NCI-H2081 treated with DMSO at 0.1 percent for 48 hours (cell line): Measurements from ENCODE around the gene CHRDL2.
"Not testable (repeated sequence)": the region's sequence is repeated elsewhere in the genome, so short reads cannot be mapped to it uniquely, and the experiment has no call there.

Experiments
- DNase-seq: peaks from one replicate; lab custom pipeline; 2025; lab: John Stamatoyannopoulos, UW

The CHRDL2 gene

GRCh38 chr11:74731301-74732094 is at the start of gene CHRDL2:
TSS of gene CHRDL2 (minus strand) at chr11:74731426. CDS start at chr11:74730888, 538 bp downstream.
- no peak for DNase-seq

- no peak for DNase-seq
Measured at GRCh38 chr11:74780248-74781005, 49.2 kb upstream of the CHRDL2 start.

- DNase-seq: no peak
Measured at GRCh38 chr11:74778581-74778980, 47.4 kb upstream of the CHRDL2 start.

GRCh38 chr11:74777877-74778276 is 46.7 kb upstream of the CHRDL2 start:
- DNase-seq: no peak

DNA sequence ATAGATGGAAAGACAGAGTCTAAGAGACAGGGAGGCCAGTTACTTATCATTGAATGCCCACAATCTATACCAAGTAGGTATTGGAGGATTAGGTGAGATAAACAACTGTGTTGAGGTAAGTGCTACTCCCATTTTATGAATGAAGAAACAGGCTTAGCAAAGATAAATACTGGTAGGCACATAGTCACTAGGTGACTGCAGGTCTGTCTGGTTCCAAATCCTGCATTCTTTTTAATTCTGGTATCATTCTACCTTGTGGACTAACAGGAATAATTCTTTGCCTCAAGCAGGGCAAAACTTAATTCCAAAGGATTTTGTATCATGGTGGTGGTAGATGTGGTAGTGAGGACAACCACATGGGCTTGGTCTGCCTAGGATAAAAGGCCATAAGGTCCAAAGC is 45.8 kb upstream of the CHRDL2 start:
- no peak for DNase-seq

GRCh38 chr11:74776546-74776945 is 45.3 kb upstream of the CHRDL2 start:
- no peak for DNase-seq

GRCh38 chr11:74775762-74776161 is 44.5 kb upstream of the CHRDL2 start:
- DNase-seq: no peak

GRCh38 chr11:74773476-74773875 is 42.2 kb upstream of the CHRDL2 start:
- no peak for DNase-seq

GRCh38 chr11:74771139-74771538 is 39.9 kb upstream of the CHRDL2 start:
- DNase-seq: no peak

DNA sequence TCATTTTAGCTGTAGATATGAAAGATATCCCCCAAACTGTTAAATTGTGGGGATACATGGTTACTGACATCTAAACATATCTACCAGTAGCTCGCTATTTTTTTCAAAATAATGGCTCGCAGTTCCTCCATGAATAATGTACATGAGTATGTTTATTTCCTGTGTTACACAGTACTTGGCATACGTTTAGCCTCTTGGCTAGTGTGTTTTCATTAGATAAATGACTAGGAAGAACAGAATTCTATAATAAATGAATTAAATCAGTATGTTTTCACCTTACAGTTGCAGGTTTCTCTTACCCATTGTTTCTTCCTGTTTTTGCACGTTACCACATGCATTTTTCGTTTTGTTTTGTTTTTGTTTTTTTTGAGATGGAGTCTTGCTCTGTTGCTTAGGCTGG is 39.2 kb upstream of the CHRDL2 start:
- DNase-seq: no peak

DNA sequence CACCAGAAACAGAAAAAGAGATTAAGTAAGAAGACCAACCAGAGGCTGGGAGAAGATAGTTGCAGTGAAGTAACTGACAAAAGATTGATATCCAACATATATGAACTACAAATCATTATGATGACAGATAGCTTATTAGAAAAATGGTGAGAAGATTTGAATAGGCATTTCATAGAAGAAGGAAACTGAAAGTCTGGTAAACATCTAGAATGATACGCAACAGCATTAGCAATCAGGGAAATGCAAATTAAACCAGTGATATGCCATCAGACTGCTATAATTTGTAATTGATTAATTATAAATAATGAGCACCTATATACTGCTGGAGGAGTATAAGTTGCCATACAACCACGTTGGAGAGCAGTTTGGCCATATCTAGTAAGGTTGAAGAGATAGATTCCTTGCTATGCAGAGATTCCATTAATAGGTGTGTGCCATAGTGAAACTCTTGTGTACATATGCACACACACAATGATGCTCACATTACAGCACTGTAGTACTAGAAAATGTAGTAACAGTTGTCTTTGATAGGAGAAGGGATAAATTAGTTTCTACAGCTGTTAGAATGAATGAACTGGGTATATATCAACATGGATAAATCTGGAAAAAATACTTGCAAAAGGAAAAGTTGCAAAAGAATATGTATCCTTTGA is 38.0 kb upstream of the CHRDL2 start:
- DNase-seq: no peak

GRCh38 chr11:74768172-74768651 is 37.0 kb upstream of the CHRDL2 start:
- DNase-seq: not testable (repeated sequence)

GRCh38 chr11:74766905-74767304 is 35.7 kb upstream of the CHRDL2 start:
- DNase-seq: no peak

DNA sequence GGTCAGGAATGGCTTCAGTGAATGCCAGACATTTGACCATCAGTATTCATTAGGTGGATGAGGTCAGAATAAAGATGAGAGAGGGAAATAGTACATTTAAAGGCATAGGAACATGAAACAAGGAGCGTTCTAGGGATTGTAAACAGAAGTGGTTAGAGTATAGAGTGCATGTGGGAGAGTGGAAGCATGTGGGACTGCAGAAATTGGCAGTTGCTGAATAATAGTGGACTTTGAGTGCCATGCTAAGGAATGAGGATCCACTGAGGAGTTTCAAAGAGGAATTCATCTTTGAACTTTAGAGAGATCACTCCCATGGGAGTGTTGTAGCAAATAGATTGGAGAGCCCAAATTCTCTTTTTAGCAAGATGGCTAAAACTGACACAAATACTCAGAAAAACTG is 25.3 kb upstream of the CHRDL2 start:
- no peak for DNase-seq

DNA sequence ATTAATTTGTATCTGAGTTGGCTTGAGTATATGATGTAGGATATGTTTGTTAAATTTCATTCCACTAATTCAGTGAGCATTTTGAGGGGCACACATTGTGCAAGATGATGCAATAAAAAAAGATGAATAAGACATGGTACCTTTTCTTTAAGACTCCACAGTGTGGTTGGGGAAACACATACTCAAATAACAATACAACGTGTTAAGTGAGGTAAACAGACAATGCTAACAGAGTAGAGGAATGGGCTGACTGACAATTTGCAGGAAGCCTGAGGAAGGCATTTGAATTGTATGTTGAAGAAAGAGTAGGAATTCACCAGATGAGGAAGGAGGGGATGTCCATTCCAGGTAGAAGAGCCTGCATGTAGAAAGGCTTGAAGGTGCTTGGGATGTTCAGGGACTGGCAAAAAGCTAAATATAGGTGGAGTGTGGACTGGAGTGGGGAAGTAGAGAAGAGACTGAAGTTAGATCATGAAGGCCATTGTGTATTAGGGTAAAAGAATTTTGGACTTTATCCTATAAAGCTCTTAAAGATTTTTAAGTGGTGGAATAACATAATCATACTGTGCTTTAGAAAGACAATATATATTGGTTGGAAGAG is 24.3 kb upstream of the CHRDL2 start:
- no peak for DNase-seq

DNA sequence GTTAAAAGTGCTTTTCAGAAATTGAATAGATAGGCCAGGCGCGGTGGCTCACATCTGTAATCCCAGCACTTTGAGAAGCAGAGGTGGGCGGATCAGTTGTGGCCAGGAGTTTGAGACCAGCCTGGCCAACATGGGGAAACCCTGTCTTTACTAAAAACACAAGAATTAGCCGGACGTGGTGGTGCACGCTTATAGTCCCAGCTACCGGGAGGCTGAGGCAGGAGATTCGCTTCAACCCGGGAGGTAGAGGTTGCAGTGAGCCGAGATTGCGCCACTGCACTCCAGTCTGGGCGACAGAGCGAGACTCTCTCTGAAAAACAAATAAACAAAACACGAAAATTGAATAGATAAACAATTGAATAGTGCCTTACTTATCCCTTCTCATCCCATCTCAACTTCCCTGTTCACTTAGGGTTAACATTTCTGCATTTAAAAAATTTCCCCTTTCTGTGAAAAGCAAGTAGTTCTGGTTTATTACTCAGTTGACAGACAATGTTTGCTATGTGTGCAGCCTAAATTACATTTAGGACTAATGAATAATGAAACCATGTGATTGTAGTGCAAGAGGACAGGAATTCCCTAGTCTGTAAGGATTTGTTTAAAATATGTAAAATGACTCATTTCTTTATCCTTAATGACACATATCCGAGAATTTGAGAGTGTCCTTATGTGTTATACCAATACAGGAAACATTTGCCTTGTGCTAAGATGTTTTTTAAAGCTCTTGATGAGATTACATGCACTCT is 23.5 kb upstream of the CHRDL2 start:
- no peak for DNase-seq

DNA sequence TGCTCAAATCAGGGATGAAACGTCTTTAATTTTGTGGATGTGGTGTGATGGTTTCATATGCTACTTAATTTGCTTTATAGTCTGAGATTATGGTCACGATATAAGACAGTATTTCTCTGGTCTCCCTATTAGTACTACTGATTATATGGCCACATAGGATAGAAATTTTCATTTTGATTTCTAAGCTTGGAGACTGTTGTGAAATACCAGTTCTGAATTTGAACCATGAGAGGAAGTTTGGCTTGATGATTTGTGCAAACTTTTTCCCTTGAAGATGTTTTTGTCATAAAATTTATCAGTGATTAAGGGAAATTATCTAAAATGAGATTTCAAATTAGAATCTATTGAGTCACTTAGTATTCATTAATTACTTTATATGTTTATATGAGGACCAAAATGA is 20.1 kb upstream of the CHRDL2 start:
- no peak for DNase-seq

GRCh38 chr11:74750598-74750997 is 19.4 kb upstream of the CHRDL2 start:
- DNase-seq: not testable (repeated sequence)

- no peak for DNase-seq
Measured at GRCh38 chr11:74749965-74750296, 18.7 kb upstream of the CHRDL2 start.

DNA sequence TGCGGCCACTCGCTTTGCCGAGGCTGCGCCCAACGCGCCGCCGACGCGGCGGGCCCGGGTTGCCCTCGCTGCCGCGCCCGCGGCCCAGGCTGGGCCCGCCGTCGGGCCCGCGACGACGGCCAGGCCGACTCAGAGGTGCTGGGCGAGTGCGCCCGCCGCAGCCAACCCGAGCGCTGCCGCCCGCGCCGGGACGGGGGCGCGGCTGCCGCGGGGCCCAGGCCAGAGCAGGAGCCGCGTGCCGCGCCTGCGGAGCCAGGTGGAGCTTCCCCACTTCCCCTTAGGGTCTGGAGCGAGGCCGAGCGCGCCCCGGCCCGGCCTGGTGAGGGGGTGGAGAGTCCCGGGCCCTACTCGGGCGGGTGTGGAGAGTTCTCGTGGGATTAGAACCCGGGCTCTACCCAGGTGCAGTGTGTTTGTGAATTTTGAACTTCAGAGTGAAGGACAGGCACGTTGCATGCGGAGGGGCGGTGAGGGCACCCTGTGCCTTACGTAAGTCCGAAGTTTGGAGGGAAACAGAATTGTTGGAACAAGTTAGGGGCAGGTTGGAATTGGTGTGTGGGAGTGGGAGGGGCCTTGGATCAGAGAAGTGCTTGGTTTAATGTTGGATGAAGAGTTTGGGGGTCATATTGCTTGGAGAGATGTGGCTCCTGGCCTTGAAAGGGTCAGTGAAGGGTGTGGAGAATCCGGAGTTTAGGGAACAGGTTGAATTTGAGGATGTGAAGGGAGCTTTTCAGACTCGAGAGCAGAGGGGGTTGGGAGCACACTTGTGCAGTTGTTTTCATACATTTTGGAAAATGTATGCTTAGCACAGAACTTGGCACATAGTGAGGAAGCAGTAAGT is 18.1 kb upstream of the CHRDL2 start:
- DNase-seq: no peak
